Duodenal mucosa (tissue), 2 donors: ENCODE measurements around the gene CSK.
A peak's percentile ranks its signal among the peaks of the same experiment; 100 is the strongest.

Experiments used
- H3K27ac ChIP-seq: one replicate; pipeline ENCODE4 v1.7.0; 2013; ENCODE audit warnings: low read depth, low read length
- H3K27me3 ChIP-seq, 2 donors: one replicate each; pipeline ENCODE4 v1.7.0; 2013; ENCODE audit warnings: low read length in 2 of 2, control low read depth in 1 of 2; ENCODE audit not compliant: insufficient read depth in 2 of 2, control insufficient read depth in 1 of 2
- H3K36me3 ChIP-seq, 2 donors: one replicate each; pipeline ENCODE4 v1.7.0; 2013; ENCODE audit warnings: low read length in 2 of 2, control low read depth in 1 of 2; ENCODE audit not compliant: insufficient read depth in 2 of 2, control insufficient read depth in 1 of 2
- H3K4me1 ChIP-seq, 2 donors: one replicate each; pipeline ENCODE4 v1.7.0; 2013; ENCODE audit warnings: low read length in 2 of 2, control low read depth in 1 of 2; ENCODE audit not compliant: insufficient read depth in 2 of 2, control insufficient read depth in 1 of 2
- H3K4me3 ChIP-seq, 2 donors: one replicate each; pipeline ENCODE4 v1.7.0; 2013; ENCODE audit warnings: low read length in 2 of 2, low read depth in 1 of 2
- H3K9ac ChIP-seq, 2 donors: one replicate each; pipeline ENCODE4 v1.7.0; 2013; ENCODE audit warnings: low read length in 2 of 2, low read depth in 1 of 2
- H3K9me3 ChIP-seq, 2 donors: one replicate each; pipeline ENCODE4 v1.7.0; 2013; ENCODE audit warnings: low read length in 2 of 2, control low read depth in 1 of 2; ENCODE audit not compliant: control insufficient read depth in 1 of 2

CSK gene

DNA sequence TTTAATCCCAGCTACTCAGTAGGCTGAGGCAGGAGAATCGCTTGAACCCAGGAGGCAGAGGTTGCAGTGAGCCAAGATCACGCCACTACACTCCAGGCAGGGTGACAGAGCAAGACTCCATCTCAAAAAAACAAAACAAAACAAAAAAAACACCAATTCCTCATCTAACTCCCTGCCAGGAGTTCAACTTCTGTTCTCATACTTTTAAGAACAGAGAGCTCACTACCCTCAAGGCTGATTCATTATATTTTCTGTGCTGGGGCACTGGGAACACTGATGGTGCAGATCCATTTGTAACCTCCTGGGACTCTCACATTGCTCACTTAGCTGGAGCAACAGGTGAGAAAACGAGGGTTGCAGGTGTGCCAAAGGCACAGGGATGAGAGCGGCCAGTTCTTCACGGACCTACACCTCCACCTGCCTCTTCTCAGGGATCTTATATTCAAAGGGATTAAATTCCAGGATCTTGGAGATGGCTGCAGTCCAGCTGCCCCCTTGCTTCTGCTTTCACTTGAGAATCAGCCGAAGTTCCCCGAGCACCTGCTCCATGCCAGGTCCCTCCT, 12.3 kb upstream of the CSK start:
- Histone ChIP-seq H3K27me3 (no peaks in the 10 kb centered on the region), H3K4me3 (no peak overlapping the region), H3K9me3 (no peaks in the 10 kb centered on the region), H3K4me1 (peaks cover 22 to 24% of the 10 kb centered on the region in 2 donors), H3K9ac (no peak overlapping the region), H3K36me3 (no peaks in the 10 kb centered on the region), H3K27ac (no peak overlapping the region)

DNA sequence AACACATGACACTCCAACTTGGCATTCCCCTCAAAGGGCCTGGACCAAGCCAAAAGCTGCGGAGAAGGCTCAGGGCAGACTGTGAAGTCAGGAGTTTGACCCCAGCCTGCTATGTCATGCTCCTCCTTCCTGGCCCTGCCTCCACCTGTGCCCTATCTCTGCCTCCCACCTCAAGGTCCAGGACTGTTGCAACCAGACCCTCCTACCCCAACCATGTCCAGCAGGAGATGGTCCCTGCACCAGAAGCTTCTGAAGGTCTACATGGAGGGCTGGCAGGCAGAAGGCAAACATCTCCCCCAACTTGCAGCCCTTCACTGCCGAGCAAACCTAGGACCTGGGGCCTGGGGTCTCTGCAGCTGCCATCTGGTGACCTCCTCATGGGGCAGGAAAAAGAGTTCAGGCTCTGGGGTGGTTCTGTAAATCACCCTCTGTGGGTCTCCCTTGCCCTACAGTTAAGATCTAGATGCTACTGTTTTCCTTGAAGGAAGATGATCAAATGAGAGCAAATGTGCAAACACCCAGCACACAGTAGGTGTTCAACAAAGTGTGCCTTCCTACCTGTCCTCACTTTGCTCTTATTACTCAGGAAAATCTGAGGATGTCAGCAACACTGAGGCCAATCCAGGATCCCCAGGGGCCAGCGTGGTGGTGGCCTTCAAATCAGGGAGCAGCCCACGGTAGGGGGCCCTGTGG, 11.5 kb upstream of the CSK start:
- no peaks in the 10 kb centered on the region for H3K36me3 ChIP-seq
- peaks cover 30% of the 10 kb centered on the region in 2 donors for H3K4me1 ChIP-seq
- H3K27ac ChIP-seq = no peak overlapping the region
- H3K27me3 ChIP-seq = no peaks in the 10 kb centered on the region
- H3K4me3 ChIP-seq = no peak overlapping the region
- no peaks in the 10 kb centered on the region for H3K9me3 ChIP-seq
- no peak overlapping the region for H3K9ac ChIP-seq

DNA sequence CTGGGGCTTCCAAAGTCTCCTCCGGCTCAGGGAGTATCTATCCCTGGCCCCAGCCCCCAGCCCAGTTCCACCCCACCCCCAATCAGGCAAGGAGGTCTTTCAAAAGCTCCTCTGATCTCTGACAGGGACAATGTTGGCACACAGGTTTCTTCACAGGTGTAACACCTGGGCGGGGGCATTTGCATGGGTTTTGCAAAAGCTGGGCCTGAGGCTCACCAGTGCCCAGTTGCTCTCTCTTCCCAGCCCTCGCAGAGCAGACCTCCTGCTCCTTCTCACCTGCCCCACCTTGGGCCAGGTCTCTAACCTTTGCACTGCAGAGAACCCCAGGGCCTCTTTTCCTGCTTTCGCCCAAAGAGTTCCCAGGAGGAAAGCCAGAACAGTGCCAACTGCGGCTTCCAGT, 8.6 kb upstream of the CSK start:
- Histone ChIP-seq H3K4me3 (no peak overlapping the region), H3K36me3 (no peaks in the 10 kb centered on the region), H3K9ac (peak overlapping the region; percentile 9 to 29), H3K4me1 (peaks cover 53 to 56% of the 10 kb centered on the region in 2 donors), H3K9me3 (no peaks in the 10 kb centered on the region), H3K27ac (no peak overlapping the region), H3K27me3 (no peaks in the 10 kb centered on the region)

GRCh38 chr15:74773731-74774252, 8.1 kb upstream of the CSK start:
- Histone ChIP-seq H3K27me3 (no peaks in the 10 kb centered on the region), H3K4me1 (peaks cover 58 to 60% of the 10 kb centered on the region in 2 donors), H3K36me3 (no peaks in the 10 kb centered on the region), H3K27ac (no peak overlapping the region), H3K4me3 (no peak overlapping the region), H3K9ac (peak overlapping the region; percentile 9 to 29), H3K9me3 (no peaks in the 10 kb centered on the region)

- Histone ChIP-seq H3K4me1 (peaks cover 62 to 64% of the 10 kb centered on the region in 2 donors), H3K9ac (no peak overlapping the region), H3K9me3 (no peaks in the 10 kb centered on the region), H3K27ac (no peak overlapping the region), H3K27me3 (no peaks in the 10 kb centered on the region), H3K36me3 (no peaks in the 10 kb centered on the region), H3K4me3 (no peak overlapping the region)
Measured at GRCh38 chr15:74775132-74775562, 6.7 kb upstream of the CSK start.

GRCh38 chr15:74775894-74776293, 6.0 kb upstream of the CSK start:
- H3K9me3 ChIP-seq = no peaks in the 10 kb centered on the region
- peaks cover 70% of the 10 kb centered on the region in 2 donors for H3K4me1 ChIP-seq
- no peak overlapping the region for H3K9ac ChIP-seq
- H3K27ac ChIP-seq = no peak overlapping the region
- H3K27me3 ChIP-seq = no peaks in the 10 kb centered on the region
- no peaks in the 10 kb centered on the region for H3K36me3 ChIP-seq
- H3K4me3 ChIP-seq = no peak overlapping the region

- Histone ChIP-seq H3K27me3 (no peaks in the 10 kb centered on the region), H3K4me3 (peak overlapping the region; percentile 18 to 23), H3K27ac (peak overlapping the region; percentile 22), H3K9ac (peak overlapping the region; percentile 21 to 53), H3K4me1 (peaks cover 71 to 74% of the 10 kb centered on the region in 2 donors), H3K36me3 (no peaks in the 10 kb centered on the region), H3K9me3 (no peaks in the 10 kb centered on the region)
Measured at GRCh38 chr15:74776821-74777768, 4.8 kb upstream of the CSK start.

- H3K4me3 ChIP-seq = no peak overlapping the region
- no peaks in the 10 kb centered on the region for H3K9me3 ChIP-seq
- H3K27ac ChIP-seq = no peak overlapping the region
- H3K36me3 ChIP-seq = no peaks in the 10 kb centered on the region
- H3K27me3 ChIP-seq = no peaks in the 10 kb centered on the region
- H3K4me1 ChIP-seq = peaks cover 70 to 76% of the 10 kb centered on the region in 2 donors
- H3K9ac ChIP-seq = peak overlapping the region in 1 of 2 donors; percentile 16
Measured at GRCh38 chr15:74777769-74778598, 3.9 kb upstream of the CSK start.

- Histone ChIP-seq H3K4me1 (peaks cover 70 to 76% of the 10 kb centered on the region in 2 donors), H3K27me3 (no peaks in the 10 kb centered on the region), H3K4me3 (no peak overlapping the region), H3K27ac (no peak overlapping the region), H3K9me3 (no peaks in the 10 kb centered on the region), H3K9ac (no peak overlapping the region), H3K36me3 (no peaks in the 10 kb centered on the region)
Measured at GRCh38 chr15:74778599-74778970, 3.3 kb upstream of the CSK start.
